ENCODE data around the gene SLC39A11. TPM values are rescaled to one million over a fixed set of nuclear protein-coding genes. Genes with fewer than 3 reads are reported as not detected.

The SLC39A11 gene
- total and polyA plus RNA-seq, 2 of the 13 experiments (the other 11 are each of a cell fraction or from before 2014, with no cell fraction given) = 17.2 to 31.5 TPM

DNA sequence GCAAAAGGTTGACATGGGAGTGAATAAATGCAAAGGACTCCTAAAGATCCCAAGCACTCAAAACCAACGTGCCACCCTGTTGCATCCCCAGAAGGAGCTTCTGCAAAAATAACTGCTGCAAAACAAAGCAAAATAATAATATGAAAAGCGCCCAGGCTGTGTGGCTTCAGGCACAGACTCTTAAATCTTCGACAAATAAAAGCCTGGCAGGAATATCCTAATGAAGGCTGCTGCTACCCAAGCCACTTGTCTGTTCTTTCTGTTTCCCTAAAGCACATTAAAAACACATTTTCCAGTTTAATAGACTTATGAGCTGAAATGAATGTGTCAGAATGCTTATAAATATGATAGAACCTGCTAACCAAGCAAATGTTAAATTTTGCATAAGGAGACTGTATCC lies 154.0 kb downstream of the SLC39A11 start (continued):
- TF ChIP-seq MAFK (conservative IDR thresholded peaks at IDR 0.05 in 1 of 2, IDR thresholded peaks at IDR 0.05 in 1 of 2; ENCODE audit: low read length in 2 of 2) = no peak

DNA sequence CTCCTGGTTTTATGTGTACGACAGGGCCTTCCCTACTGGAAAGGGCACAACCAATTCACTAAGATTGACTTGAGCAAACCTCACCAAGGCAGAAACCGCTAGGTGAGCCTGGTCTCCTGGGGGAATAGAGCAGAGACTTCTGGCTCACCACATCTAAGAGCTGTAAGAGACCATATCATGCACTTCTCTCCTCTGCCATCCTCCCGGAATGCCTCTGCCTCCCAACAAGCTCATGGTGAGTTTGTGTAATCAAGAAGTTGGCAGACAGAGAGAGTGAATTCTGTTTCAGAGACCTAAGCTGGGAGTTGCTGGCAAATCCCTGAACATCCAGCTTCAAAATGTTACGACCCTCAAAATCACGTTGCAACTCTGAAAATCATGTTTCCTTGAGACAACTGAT lies 154.8 kb downstream of the SLC39A11 start:
- FAIRE-seq (no peak), ATAC-seq (no peak), DNase-seq (ENCODE audit: low spot score) (no peak)
- intact Hi-C loops (cut with micrococcal nuclease; ENCODE audit: unreplicated experiment) = no loop called here
- ChIA-PET CTCF (ENCODE audit: low intra/inter-chr PET ratio, low total read pairs) (no interaction called here), POLR2A (no interaction called here)
- H3K27me3 ChIP-seq (ENCODE audit: control insufficient read depth in 1 of 2, insufficient read depth in 2 of 2, low read length in 2 of 2) = no peaks in the 10 kb centered on the region
- no peak overlapping the region for H3K27ac ChIP-seq (ENCODE audit: extremely low read length, insufficient read depth, low read length)
- no peak overlapping the region for H3K9ac ChIP-seq (ENCODE audit: insufficient read depth, low read depth, low read length)
- in situ Hi-C loops (cut with HindIII; ENCODE audit: extremely low pct_ligation_motif_present, low pct_unique_long_range_greater_than_20kb) = loop anchor here (25.0 kb wide), 1 partner anchor 375 kb away; no protein-coding TSS in a partner anchor
- peaks cover 11% of the 10 kb centered on the region for H3K4me1 ChIP-seq (ENCODE audit: insufficient read depth, low read length)
- H2AFZ ChIP-seq (ENCODE audit: low read length) = no peak overlapping the region
- 95% methylated on average over 5 of the region's 5 CpGs for WGBS (ENCODE audit: low lambda C conversion rate)
- no peak overlapping the region for H3K4me3 ChIP-seq (replicated peaks in 1 of 3; ENCODE audit: insufficient read depth in 1 of 3, low read depth in 2 of 3, low read length in 3 of 3)
- H3K9me3 ChIP-seq (ENCODE audit: low read length) = no peaks in the 10 kb centered on the region
- BruUV-seq (replicated peaks) = no TSS peak
- no peaks in the 10 kb centered on the region; a peak in 2 of 5 replicates for H3K36me3 ChIP-seq (replicated peaks in 1 of 2; ENCODE audit: control insufficient read depth in 1 of 2, insufficient read depth in 2 of 2, low read length in 2 of 2)
- no peaks in the 10 kb centered on the region for H4K20me1 ChIP-seq (ENCODE audit: insufficient read depth, low read length)
- H3K79me2 ChIP-seq (ENCODE audit: insufficient read depth, low read length) = no peaks in the 10 kb centered on the region
- no peak overlapping the region for H3K4me2 ChIP-seq (ENCODE audit: low read depth, low read length)
- TF ChIP-seq, protein P1, sequence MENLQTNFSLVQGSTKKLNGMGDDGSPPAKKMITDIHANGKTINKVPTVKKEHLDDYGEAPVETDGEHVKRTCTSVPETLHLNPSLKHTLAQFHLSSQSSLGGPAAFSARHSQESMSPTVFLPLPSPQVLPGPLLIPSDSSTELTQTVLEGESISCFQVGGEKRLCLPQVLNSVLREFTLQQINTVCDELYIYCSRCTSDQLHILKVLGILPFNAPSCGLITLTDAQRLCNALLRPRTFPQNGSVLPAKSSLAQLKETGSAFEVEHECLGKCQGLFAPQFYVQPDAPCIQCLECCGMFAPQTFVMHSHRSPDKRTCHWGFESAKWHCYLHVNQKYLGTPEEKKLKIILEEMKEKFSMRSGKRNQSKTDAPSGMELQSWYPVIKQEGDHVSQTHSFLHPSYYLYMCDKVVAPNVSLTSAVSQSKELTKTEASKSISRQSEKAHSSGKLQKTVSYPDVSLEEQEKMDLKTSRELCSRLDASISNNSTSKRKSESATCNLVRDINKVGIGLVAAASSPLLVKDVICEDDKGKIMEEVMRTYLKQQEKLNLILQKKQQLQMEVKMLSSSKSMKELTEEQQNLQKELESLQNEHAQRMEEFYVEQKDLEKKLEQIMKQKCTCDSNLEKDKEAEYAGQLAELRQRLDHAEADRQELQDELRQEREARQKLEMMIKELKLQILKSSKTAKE (CRISPR knock-in tag; IDR thresholded peaks at IDR 0.05; ENCODE audit: borderline replicate concordance) = no peak
- TF ChIP-seq ATF7-NPFF (CRISPR knock-in tag; IDR thresholded peaks at IDR 0.05; ENCODE audit: low read depth) = no peak
- no peak for TF ChIP-seq ZMAT3 (CRISPR knock-in tag; conservative IDR thresholded peaks at IDR 0.05)
- no peak for TF ChIP-seq RORA (CRISPR knock-in tag; IDR thresholded peaks at IDR 0.05)
- TF ChIP-seq, protein P2, sequence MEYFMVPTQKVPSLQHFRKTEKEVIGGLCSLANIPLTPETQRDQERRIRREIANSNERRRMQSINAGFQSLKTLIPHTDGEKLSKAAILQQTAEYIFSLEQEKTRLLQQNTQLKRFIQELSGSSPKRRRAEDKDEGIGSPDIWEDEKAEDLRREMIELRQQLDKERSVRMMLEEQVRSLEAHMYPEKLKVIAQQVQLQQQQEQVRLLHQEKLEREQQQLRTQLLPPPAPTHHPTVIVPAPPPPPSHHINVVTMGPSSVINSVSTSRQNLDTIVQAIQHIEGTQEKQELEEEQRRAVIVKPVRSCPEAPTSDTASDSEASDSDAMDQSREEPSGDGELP (IDR thresholded peaks at IDR 0.05; ENCODE audit: borderline replicate concordance, low read depth) = no peak
- no peak for TF ChIP-seq ZNF264 (CRISPR knock-in tag; IDR thresholded peaks at IDR 0.05)
- TF ChIP-seq NPAS2 (CRISPR knock-in tag; IDR thresholded peaks at IDR 0.05; ENCODE audit: borderline replicate concordance) = no peak
- TF ChIP-seq, protein P3, sequence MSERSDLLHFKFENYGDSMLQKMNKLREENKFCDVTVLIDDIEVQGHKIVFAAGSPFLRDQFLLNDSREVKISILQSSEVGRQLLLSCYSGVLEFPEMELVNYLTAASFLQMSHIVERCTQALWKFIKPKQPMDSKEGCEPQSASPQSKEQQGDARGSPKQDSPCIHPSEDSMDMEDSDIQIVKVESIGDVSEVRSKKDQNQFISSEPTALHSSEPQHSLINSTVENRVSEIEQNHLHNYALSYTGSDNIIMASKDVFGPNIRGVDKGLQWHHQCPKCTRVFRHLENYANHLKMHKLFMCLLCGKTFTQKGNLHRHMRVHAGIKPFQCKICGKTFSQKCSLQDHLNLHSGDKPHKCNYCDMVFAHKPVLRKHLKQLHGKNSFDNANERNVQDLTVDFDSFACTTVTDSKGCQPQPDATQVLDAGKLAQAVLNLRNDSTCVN (CRISPR knock-in tag; IDR thresholded peaks at IDR 0.05; ENCODE audit: borderline replicate concordance) = no peak
- TF ChIP-seq ZSCAN21 (CRISPR knock-in tag; IDR thresholded peaks at IDR 0.05; ENCODE audit: borderline replicate concordance) = no peak
- TF ChIP-seq SRSF9 (IDR thresholded peaks at IDR 0.05; ENCODE audit: borderline replicate concordance, insufficient read depth, low read depth, low read length, poor library complexity, severe bottlenecking) = no peak
- TF ChIP-seq, protein P4, sequence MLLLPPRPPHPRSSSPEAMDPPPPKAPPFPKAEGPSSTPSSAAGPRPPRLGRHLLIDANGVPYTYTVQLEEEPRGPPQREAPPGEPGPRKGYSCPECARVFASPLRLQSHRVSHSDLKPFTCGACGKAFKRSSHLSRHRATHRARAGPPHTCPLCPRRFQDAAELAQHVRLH (CRISPR knock-in tag; IDR thresholded peaks at IDR 0.05; ENCODE audit: borderline replicate concordance, low read depth) = no peak

All from HepG2 (cell line).